Left forelimb (tissue), 1 donor: ENCODE data around the gene VAMP5.
"Not testable (repeated sequence)": the region's sequence is repeated elsewhere in the genome, so short reads cannot be mapped to it uniquely, and the experiment has no call there.

Source experiments
- DNase-seq: peaks from one replicate; pipeline ENCODE4 v3.0.0-alpha.2; 2018; ENCODE audit warnings: low spot score

The VAMP5 gene

GRCh38 chr2:85601771-85602475 lies 17.7 kb downstream of the VAMP5 start:
- no peak for DNase-seq

GRCh38 chr2:85602476-85603234 lies 18.4 kb downstream of the VAMP5 start, which contains the start of gene TMEM150A:
Gene TMEM150A, minus strand, starts transcription at chr2:85602698. Its CDS starts 750 bp downstream, at chr2:85601948.
- peak; percentile 93 for DNase-seq

GRCh38 chr2:85604133-85604444 lies 19.9 kb downstream of the VAMP5 start:
- DNase-seq = not testable (repeated sequence)

- no peak for DNase-seq
Observed at GRCh38 chr2:85604568-85605339, 20.5 kb downstream of the VAMP5 start.

GRCh38 chr2:85605406-85606115 lies 21.3 kb downstream of the VAMP5 start:
- no peak for DNase-seq

- no peak for DNase-seq
Observed at GRCh38 chr2:85606116-85606455, 21.9 kb downstream of the VAMP5 start.

- no peak for DNase-seq
Observed at GRCh38 chr2:85607268-85608215, 23.3 kb downstream of the VAMP5 start.

GRCh38 chr2:85611217-85611704 lies 27.0 kb downstream of the VAMP5 start:
- DNase-seq = no peak

- DNase-seq = peak; percentile 96
Observed at GRCh38 chr2:85611705-85612587, 27.7 kb downstream of the VAMP5 start, which contains the start of gene C2orf68. Gene C2orf68, minus strand, starts transcription at chr2:85612066. Its CDS starts 82 bp downstream, at chr2:85611984.

- DNase-seq = no peak
Observed at GRCh38 chr2:85613717-85614515, 29.7 kb downstream of the VAMP5 start.

GRCh38 chr2:85614757-85615156 lies 30.5 kb downstream of the VAMP5 start:
- DNase-seq = not testable (repeated sequence)

- DNase-seq = no peak
Observed at GRCh38 chr2:85615413-85615728, 31.1 kb downstream of the VAMP5 start.

GRCh38 chr2:85617723-85618122 lies 33.5 kb downstream of the VAMP5 start:
- DNase-seq = not testable (repeated sequence)

- DNase-seq = no peak
Observed at GRCh38 chr2:85619617-85620016, 35.4 kb downstream of the VAMP5 start.

GRCh38 chr2:85621338-85621737 lies 37.1 kb downstream of the VAMP5 start:
- no peak for DNase-seq

GRCh38 chr2:85623991-85624390 lies 39.8 kb downstream of the VAMP5 start:
- no peak for DNase-seq

GRCh38 chr2:85628658-85629057 lies 44.4 kb downstream of the VAMP5 start:
- no peak for DNase-seq

- DNase-seq = no peak
Observed at GRCh38 chr2:85631316-85631715, 47.1 kb downstream of the VAMP5 start.

- no peak for DNase-seq
Observed at GRCh38 chr2:85635011-85635410, 50.8 kb downstream of the VAMP5 start.
